GM19397 (cell line): ENCODE data around the gene CSNK1G1.
"Not testable (repeated sequence)": the region's sequence is repeated elsewhere in the genome, so short reads cannot be mapped to it uniquely, and the experiment has no call there.

Experiments
- ATAC-seq: cut with Tn5 transposase; IDR thresholded peaks from one replicate; pipeline ENCODE4 v1.9.1; 2021; ENCODE audit warnings: mild to moderate bottlenecking, moderate library complexity; ENCODE audit not compliant: unreplicated experiment

The CSNK1G1 gene

GRCh38 chr15:64137226-64137833, 218.6 kb downstream of the CSNK1G1 start:
- no peak for ATAC-seq

GRCh38 chr15:64136347-64136746, 219.6 kb downstream of the CSNK1G1 start:
- ATAC-seq, result no peak

- ATAC-seq, result no peak
These were observed 221.6 kb downstream of the CSNK1G1 start for GRCh38 chr15:64134345-64134829.

GRCh38 chr15:64133623-64134344, 222.2 kb downstream of the CSNK1G1 start:
- ATAC-seq, result no peak

GRCh38 chr15:64132217-64132616, 223.8 kb downstream of the CSNK1G1 start:
- ATAC-seq, result no peak

GRCh38 chr15:64131547-64131946, 224.4 kb downstream of the CSNK1G1 start:
- no peak for ATAC-seq

- no peak for ATAC-seq
These were observed 225.8 kb downstream of the CSNK1G1 start for GRCh38 chr15:64130159-64130558.

- ATAC-seq, result no peak
These were observed 228.3 kb downstream of the CSNK1G1 start for GRCh38 chr15:64127521-64128270.

GRCh38 chr15:64125978-64126377, 230.0 kb downstream of the CSNK1G1 start:
- ATAC-seq, result no peak

- ATAC-seq, result no peak
These were observed 233.0 kb downstream of the CSNK1G1 start for GRCh38 chr15:64122936-64123351.

GRCh38 chr15:64122444-64122843, 233.5 kb downstream of the CSNK1G1 start:
- ATAC-seq, result no peak

- ATAC-seq, result no peak
These were observed 234.4 kb downstream of the CSNK1G1 start for GRCh38 chr15:64121614-64122013.

GRCh38 chr15:64120322-64120721, 235.7 kb downstream of the CSNK1G1 start:
- ATAC-seq, result not testable (repeated sequence)

- ATAC-seq, result no peak
These were observed 238.1 kb downstream of the CSNK1G1 start for GRCh38 chr15:64117759-64118487.
